Tibial artery (tissue), 4 donors: ENCODE measurements around the gene CEMP1.

ENCODE experiments used
- DNase-seq, 2 donors: peaks; one replicate each; pipeline ENCODE4 v3.0.0-alpha.2; 2019
- H3K27ac ChIP-seq, 2 donors: fragments of 200-600 bp; sonication (generic) in 1 of 2; 1 replicate in 1 of 2; 2 replicates in 1 of 2; pipeline ENCODE4 v1.5.1; 2018 to 2019; ENCODE audit warnings: mild to moderate bottlenecking in 1 of 2
- H3K27me3 ChIP-seq, 2 donors: fragments of 200-600 bp; sonication (generic) in 1 of 2; one replicate each; pipeline versions ENCODE4 v1.5.1 to v1.6.0; 2016 to 2019
- H3K36me3 ChIP-seq, 3 donors: fragments of 200-600 bp; sonication (generic) in 2 of 3; one replicate each; pipeline ENCODE4 v1.5.1; 2016 to 2019; ENCODE audit warnings: mild to moderate bottlenecking in 2 of 3
- H3K4me1 ChIP-seq, 4 donors: fragments of 200-600 bp; sonication (generic) in 2 of 4; 1 replicate in 3 of 4; 2 replicates in 1 of 4; pipeline ENCODE4 v1.5.1; 2016 to 2019
- H3K4me3 ChIP-seq, 2 donors: fragments of 200-600 bp; sonication (generic) in 1 of 2; 1 replicate in 1 of 2; 2 replicates in 1 of 2; pipeline ENCODE4 v1.5.1; 2018 to 2019; ENCODE audit warnings: mild to moderate bottlenecking in 2 of 2
- H3K9me3 ChIP-seq, 3 donors: fragments of 200-600 bp; sonication (generic) in 1 of 3; one replicate each; pipeline ENCODE4 v1.5.1; 2016 to 2019
- CTCF ChIP-seq, 2 experiments: fragments of 200-600 bp in 1 of 2; fragments of 450-650 bp in 1 of 2; IDR thresholded peaks; one replicate each; pipeline ENCODE4 v1.5.1; 2017 to 2019; ENCODE audit warnings: antibody characterized with exemption in 2 of 2, mild to moderate bottlenecking in 1 of 2, moderate library complexity in 1 of 2
- intact Hi-C: fragments of 100-400 bp; cut with DNase I; formaldehyde crosslinking; loops from one replicate; pipeline ENCODE4 v1.15.0; 2023; ENCODE audit warnings: low total_unique reads

Gene CEMP1

GRCh38 chr16:2512735-2513404 is 18.3 kb downstream of the CEMP1 start:
- H3K27ac ChIP-seq = peak overlapping the region; percentile 99
- intact Hi-C loops = no loop called here
- H3K9me3 ChIP-seq = no peaks in the 10 kb centered on the region
- H3K4me1 ChIP-seq = peaks cover 0 to 50% (median 47%) of the 10 kb centered on the region in 4 donors
- H3K4me3 ChIP-seq = peak overlapping the region; percentile 89 to 99
- H3K27me3 ChIP-seq = no peaks in the 10 kb centered on the region
- TF ChIP-seq CTCF (IDR thresholded peaks at IDR 0.05) = no peak
- DNase-seq = no peak
- H3K36me3 ChIP-seq = peaks cover 0 to 5% (median 0%) of the 10 kb centered on the region in 3 donors

- intact Hi-C loops = no loop called here
- peaks cover 0 to 43% (median 41%) of the 10 kb centered on the region in 4 donors for H3K4me1 ChIP-seq
- TF ChIP-seq CTCF (IDR thresholded peaks at IDR 0.05) = no peak
- H3K4me3 ChIP-seq = no peak overlapping the region
- peak overlapping the region in 1 of 2 donors; percentile 99 for H3K27ac ChIP-seq
- H3K9me3 ChIP-seq = no peaks in the 10 kb centered on the region
- H3K27me3 ChIP-seq = no peaks in the 10 kb centered on the region
- peaks cover 0 to 5% (median 0%) of the 10 kb centered on the region in 3 donors for H3K36me3 ChIP-seq
- no peak for DNase-seq
Measured at GRCh38 chr16:2511996-2512734, 19.0 kb downstream of the CEMP1 start.

- Histone ChIP-seq H3K36me3 (peaks cover 0 to 1% (median 0%) of the 10 kb centered on the region in 3 donors), H3K27me3 (no peaks in the 10 kb centered on the region), H3K4me1 (peaks cover 0 to 34% (median 32%) of the 10 kb centered on the region in 4 donors), H3K4me3 (no peak overlapping the region), H3K27ac (peak overlapping the region in 1 of 2 donors; percentile 20), H3K9me3 (no peaks in the 10 kb centered on the region)
- DNase-seq = peak; percentile 80 to 90
- TF ChIP-seq CTCF (IDR thresholded peaks at IDR 0.05) = no peak
- intact Hi-C loops = no loop called here
Measured at GRCh38 chr16:2511128-2511800, 19.9 kb downstream of the CEMP1 start.

GRCh38 chr16:2508722-2509400 is 22.3 kb downstream of the CEMP1 start:
- DNase-seq = no peak

More at GRCh38 chr16:2508722-2509400, 22.3 kb downstream of the CEMP1 start:
- Histone ChIP-seq H3K27me3 (no peaks in the 10 kb centered on the region), H3K27ac (no peak overlapping the region), H3K4me1 (peaks cover 0 to 18% (median 16%) of the 10 kb centered on the region in 4 donors), H3K36me3 (no peaks in the 10 kb centered on the region), H3K9me3 (no peaks in the 10 kb centered on the region), H3K4me3 (no peak overlapping the region)
- no peak for TF ChIP-seq CTCF (IDR thresholded peaks at IDR 0.05)
- intact Hi-C loops = no loop called here
